Thyroid gland (tissue), 4 donors: ENCODE results near the gene CCDC183. TPM values are rescaled to one million over a fixed set of nuclear protein-coding genes. Genes with fewer than 3 reads are reported as not detected.
"Not testable (repeated sequence)": the region's sequence is repeated elsewhere in the genome, so short reads cannot be mapped to it uniquely, and the experiment has no call there.

ENCODE experiments used
- DNase-seq, 2 donors: peaks; one replicate each; pipeline ENCODE4 v3.0.0-alpha.2; 2019
- H3K27ac ChIP-seq, 3 donors: fragments of 200-600 bp; sonication (generic); 1 replicate in 2 of 3; 2 replicates in 1 of 3; pipeline ENCODE4 v1.5.1; 2016 to 2019; ENCODE audit warnings: mild to moderate bottlenecking in 1 of 3, moderate library complexity in 1 of 3
- H3K27me3 ChIP-seq: fragments of 200-600 bp; sonication (generic); one replicate; pipeline ENCODE4 v1.5.1; 2019
- H3K36me3 ChIP-seq, 2 donors: fragments of 200-600 bp; sonication (generic); one replicate each; pipeline ENCODE4 v1.5.1; 2016 to 2019
- H3K4me1 ChIP-seq, 2 donors: fragments of 200-600 bp; sonication (generic); one replicate each; pipeline ENCODE4 v1.5.1; 2017 to 2019
- H3K4me3 ChIP-seq, 3 donors: fragments of 200-600 bp; sonication (generic); replicated peaks in 1 of 3; 1 replicate in 2 of 3; 2 replicates in 1 of 3; pipeline ENCODE4 v1.5.1; 2016; ENCODE audit warnings: mild to moderate bottlenecking in 1 of 3
- H3K9me3 ChIP-seq: fragments of 200-600 bp; sonication (generic); one replicate; pipeline ENCODE4 v1.5.1; 2017
- POLR2A ChIP-seq, 2 donors: fragments of 450-650 bp; IDR thresholded peaks; one replicate each; pipeline ENCODE4 v1.6.1; 2017; ENCODE audit warnings: antibody characterized with exemption in 2 of 2, mild to moderate bottlenecking in 2 of 2, moderate library complexity in 1 of 2
- WGBS, 2 donors: methylation state at CpG; one replicate each; pipeline ENCODE4 v1.1.5; 2017; 5-methylcytosine and 5-hydroxymethylcytosine counted together
- intact Hi-C: fragments of 100-400 bp; cut with DNase I; formaldehyde crosslinking; loops from one replicate; pipeline ENCODE4 v1.15.1; 2023
- total RNA-seq, 4 donors: library from RNA; depleted of rRNA; stranded (reverse); fragments of >200 nt; gene quantifications; one replicate each; pipeline ENCODE4 v1.2.3, GENCODE V29; 2016
- TF ChIP-seq, protein P1 (sequence below), 6 experiments: fragments of 200-600 bp in 3 of 6; fragments of 450-650 bp in 3 of 6; sonication (generic) in 3 of 6; IDR thresholded peaks; one replicate each; pipeline ENCODE4 v1.5.1; 2016 to 2019; ENCODE audit warnings: antibody characterized with exemption in 6 of 6, mild to moderate bottlenecking in 2 of 6, inconsistent platforms in 1 of 6, moderate library complexity in 1 of 6

CCDC183 gene
- total RNA-seq, 4 donors from 2014 or later, result 1.3 to 4.6 (median 2.8) TPM

DNA sequence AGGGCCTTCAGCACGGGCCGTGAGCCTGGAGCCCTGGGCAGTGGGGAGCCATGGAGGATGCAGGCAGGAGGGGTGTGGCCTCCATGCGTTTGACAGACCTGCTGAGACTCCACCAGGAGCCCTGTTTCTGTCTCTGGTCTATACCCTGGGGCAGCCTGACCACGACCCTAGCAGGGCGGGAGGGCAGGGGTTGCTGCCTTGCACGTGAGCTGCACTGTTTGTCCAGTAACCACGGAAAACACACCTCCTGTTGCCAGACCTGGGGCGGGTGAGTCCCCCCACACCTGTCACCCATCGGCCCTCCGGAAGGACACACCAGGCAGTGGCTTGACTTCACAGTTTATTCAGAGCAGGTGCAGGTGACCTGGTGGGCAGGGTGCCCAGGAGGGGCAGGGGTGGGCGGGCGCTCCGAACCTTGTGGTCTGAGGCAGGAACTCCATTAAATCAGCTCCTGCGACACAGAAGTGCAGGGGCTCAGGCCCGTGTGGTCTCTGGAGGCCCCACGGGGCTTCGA, 42.0 kb upstream of the CCDC183 start:
- Histone ChIP-seq H3K4me1 (peaks cover 14 to 30% of the 10 kb centered on the region in 2 donors), H3K27me3 (no peaks in the 10 kb centered on the region), H3K36me3 (no peaks in the 10 kb centered on the region), H3K9me3 (no peaks in the 10 kb centered on the region), H3K4me3 (no peak overlapping the region), H3K27ac (no peak overlapping the region)
- 82% methylated on average over 7 of the region's 17 CpGs; no CpG with 5 or more reads in 1 of the 2 donors for WGBS, 2 donors
- no peak for TF ChIP-seq POLR2A (IDR thresholded peaks at IDR 0.05)
- TF ChIP-seq, protein P1, sequence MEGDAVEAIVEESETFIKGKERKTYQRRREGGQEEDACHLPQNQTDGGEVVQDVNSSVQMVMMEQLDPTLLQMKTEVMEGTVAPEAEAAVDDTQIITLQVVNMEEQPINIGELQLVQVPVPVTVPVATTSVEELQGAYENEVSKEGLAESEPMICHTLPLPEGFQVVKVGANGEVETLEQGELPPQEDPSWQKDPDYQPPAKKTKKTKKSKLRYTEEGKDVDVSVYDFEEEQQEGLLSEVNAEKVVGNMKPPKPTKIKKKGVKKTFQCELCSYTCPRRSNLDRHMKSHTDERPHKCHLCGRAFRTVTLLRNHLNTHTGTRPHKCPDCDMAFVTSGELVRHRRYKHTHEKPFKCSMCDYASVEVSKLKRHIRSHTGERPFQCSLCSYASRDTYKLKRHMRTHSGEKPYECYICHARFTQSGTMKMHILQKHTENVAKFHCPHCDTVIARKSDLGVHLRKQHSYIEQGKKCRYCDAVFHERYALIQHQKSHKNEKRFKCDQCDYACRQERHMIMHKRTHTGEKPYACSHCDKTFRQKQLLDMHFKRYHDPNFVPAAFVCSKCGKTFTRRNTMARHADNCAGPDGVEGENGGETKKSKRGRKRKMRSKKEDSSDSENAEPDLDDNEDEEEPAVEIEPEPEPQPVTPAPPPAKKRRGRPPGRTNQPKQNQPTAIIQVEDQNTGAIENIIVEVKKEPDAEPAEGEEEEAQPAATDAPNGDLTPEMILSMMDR (IDR thresholded peaks at IDR 0.05), result no peak
- intact Hi-C loops, result no loop called here
- no peak for DNase-seq

- no peak for DNase-seq
- Histone ChIP-seq H3K36me3 (no peaks in the 10 kb centered on the region), H3K27me3 (no peaks in the 10 kb centered on the region), H3K4me1 (peaks cover 9 to 23% of the 10 kb centered on the region in 2 donors), H3K9me3 (no peaks in the 10 kb centered on the region), H3K27ac (no peak overlapping the region), H3K4me3 (no peak overlapping the region)
- intact Hi-C loops, result no loop called here
- WGBS, 2 donors, result 79 to 87% methylated on average over 7 to 18 of the region's 24 CpGs
- no peak for TF ChIP-seq POLR2A (IDR thresholded peaks at IDR 0.05)
- TF ChIP-seq, protein P1 (IDR thresholded peaks at IDR 0.05), result no peak
These were observed 41.4 kb upstream of the CCDC183 start for GRCh38 chr9:136754626-136755301.

DNA sequence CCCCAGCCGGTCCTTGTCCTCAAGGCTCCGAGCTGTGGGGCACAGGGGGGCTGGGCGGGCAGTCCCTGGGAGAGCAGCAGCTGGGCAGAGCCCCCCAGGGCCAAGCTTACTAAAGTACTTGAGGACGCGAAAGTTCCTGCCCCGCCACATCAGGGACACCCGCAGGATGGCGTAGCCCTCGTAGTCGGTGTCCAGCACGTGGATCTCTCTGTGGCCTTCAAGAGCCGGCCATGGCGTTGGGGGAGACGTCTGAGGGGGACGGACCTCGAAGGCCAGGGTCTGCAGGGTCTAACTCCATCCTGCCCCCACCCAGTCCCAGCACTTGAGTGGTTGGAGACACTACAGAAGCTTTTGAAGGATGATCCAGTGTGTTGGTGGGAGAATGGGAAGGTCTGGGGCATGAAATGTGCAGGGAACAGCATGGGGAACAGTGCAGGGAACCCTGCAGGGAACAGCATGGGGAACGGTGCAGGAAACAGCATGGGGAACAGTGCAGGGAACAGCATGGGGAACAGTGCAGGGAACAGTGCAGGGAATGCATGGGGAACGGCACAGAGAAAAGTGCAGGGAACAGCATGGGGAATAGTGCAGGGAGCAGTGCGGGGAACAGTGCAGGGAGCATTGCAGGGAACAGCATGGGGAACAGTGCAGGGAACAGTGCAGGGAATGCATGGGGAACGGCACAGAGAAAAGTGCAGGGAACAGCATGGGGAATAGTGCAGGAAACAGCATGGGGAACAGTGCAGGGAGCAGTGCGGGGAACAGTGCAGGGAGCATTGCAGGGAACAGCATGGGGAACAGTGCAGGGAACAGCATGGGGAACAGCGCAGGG, 40.6 kb upstream of the CCDC183 start:
- H3K9me3 ChIP-seq, H3K27ac ChIP-seq, H3K27me3 ChIP-seq, H3K36me3 ChIP-seq, H3K4me3 ChIP-seq, intact Hi-C loops, DNase-seq: not testable (repeated sequence)
- peaks cover 9 to 21% of the 10 kb centered on the region in 2 donors for H3K4me1 ChIP-seq
- WGBS, 2 donors, result 92 to 93% methylated on average over 19 to 22 of the region's 22 CpGs

DNA sequence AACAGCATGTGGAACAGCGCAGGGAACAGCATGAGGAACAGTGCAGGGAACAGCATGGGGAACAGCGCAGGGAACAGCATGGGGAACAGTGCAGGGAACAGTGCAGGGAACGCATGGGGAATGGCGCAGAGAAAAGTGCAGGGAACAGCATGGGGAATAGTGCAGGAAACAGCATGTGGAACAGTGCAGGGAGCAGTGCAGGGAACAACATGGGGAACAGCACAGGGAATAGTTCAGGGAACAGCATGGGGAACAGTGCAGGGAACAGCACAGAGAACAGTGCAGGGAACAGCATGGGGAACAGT, 40.1 kb upstream of the CCDC183 start:
- peaks cover 9 to 22% of the 10 kb centered on the region in 2 donors for H3K4me1 ChIP-seq
- H3K9me3 ChIP-seq, result no peaks in the 10 kb centered on the region
- no peak for DNase-seq
- no peak for TF ChIP-seq POLR2A (IDR thresholded peaks at IDR 0.05)
- TF ChIP-seq, protein P1 (IDR thresholded peaks at IDR 0.05), result no peak
- no peaks in the 10 kb centered on the region for H3K36me3 ChIP-seq
- intact Hi-C loops, result no loop called here
- no peak overlapping the region for H3K4me3 ChIP-seq
- no peak overlapping the region for H3K27ac ChIP-seq
- H3K27me3 ChIP-seq, result no peaks in the 10 kb centered on the region
- 86 to 92% methylated on average over 4 of the region's 4 CpGs for WGBS, 2 donors

DNA sequence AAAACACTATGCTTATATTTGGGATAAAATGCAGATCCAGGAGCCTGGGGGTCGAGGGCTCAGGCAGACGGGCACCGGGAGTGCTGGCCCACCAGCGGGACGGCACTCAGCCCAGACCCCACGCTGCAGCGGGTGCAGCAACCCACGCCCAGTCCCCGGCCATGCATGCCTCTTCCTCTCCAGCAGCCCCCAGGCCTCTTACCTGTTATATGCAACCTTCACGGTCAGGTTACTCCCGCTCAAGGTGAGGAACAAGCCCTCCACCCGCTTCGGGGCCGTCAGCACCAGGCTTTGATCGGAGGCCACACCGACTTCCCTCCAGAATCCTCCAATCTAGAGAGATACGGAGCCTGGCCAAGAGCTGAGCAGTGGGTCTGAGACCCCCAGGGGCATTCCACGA, 39.3 kb upstream of the CCDC183 start:
- 91 to 95% methylated on average over 17 to 18 of the region's 18 CpGs for WGBS, 2 donors
- Histone ChIP-seq H3K9me3 (no peaks in the 10 kb centered on the region), H3K27me3 (no peaks in the 10 kb centered on the region), H3K4me1 (peaks cover 9 to 18% of the 10 kb centered on the region in 2 donors), H3K36me3 (no peaks in the 10 kb centered on the region), H3K4me3 (no peak overlapping the region), H3K27ac (no peak overlapping the region)
- intact Hi-C loops, result no loop called here
- TF ChIP-seq, protein P1 (IDR thresholded peaks at IDR 0.05), result no peak
- no peak for TF ChIP-seq POLR2A (IDR thresholded peaks at IDR 0.05)
- DNase-seq, result no peak
